ENCODE measurements around the gene TET2. TPM values are rescaled to one million over a fixed set of nuclear protein-coding genes. Genes with fewer than 3 reads are reported as not detected.

TET2 gene
- total RNA-seq, 2 donors from 2014 or later: 12.0 to 15.5 TPM

GRCh38 chr4:105305019-105305836 is 158.6 kb downstream of the TET2 start:
- Histone ChIP-seq H3K4me3 (ENCODE audit: low read length) (no peak overlapping the region), H3K27me3 (ENCODE audit: control insufficient read depth, insufficient read depth, low read length, poor library complexity, severe bottlenecking) (no peaks in the 10 kb centered on the region)
- 88 to 97% methylated on average over 4 to 5 of the region's 5 CpGs for WGBS, 2 experiments (ENCODE audit: insufficient coverage in 1 of 2, insufficient read length in 1 of 2)

GRCh38 chr4:105306158-105306781 is 159.6 kb downstream of the TET2 start:
- no peak for DNase-seq
- H3K36me3 ChIP-seq (ENCODE audit: control insufficient read depth, insufficient read depth, low read length): no peaks in the 10 kb centered on the region
- H3K9me3 ChIP-seq (ENCODE audit: control insufficient read depth, low read length): peaks cover 6% of the 10 kb centered on the region
- no peak for TF ChIP-seq CTCF (conservative IDR thresholded peaks at IDR 0.05)
- H3K4me1 ChIP-seq (ENCODE audit: control insufficient read depth, insufficient read depth, low read length): no peaks in the 10 kb centered on the region
- no peak overlapping the region for H3K27ac ChIP-seq (ENCODE audit: low read depth, low read length)
- H3K27me3 ChIP-seq (ENCODE audit: control insufficient read depth, insufficient read depth, low read length, poor library complexity, severe bottlenecking): no peaks in the 10 kb centered on the region
- no peak overlapping the region for H3K4me3 ChIP-seq (ENCODE audit: low read length)
- WGBS, 2 experiments (ENCODE audit: insufficient coverage in 1 of 2, insufficient read length in 1 of 2): 89 to 100% methylated on average over 2 to 5 of the region's 5 CpGs
- peaks cover 2% of the 10 kb centered on the region for H3K27me3 Mint-ChIP-seq (ENCODE audit: insufficient read depth)
- no peaks in the 10 kb centered on the region for H3K36me3 Mint-ChIP-seq (ENCODE audit: low read depth)
- H3K9ac ChIP-seq (ENCODE audit: extremely low read depth, low read length, poor library complexity, severe bottlenecking): no peak overlapping the region
- no peaks in the 10 kb centered on the region for H3K4me1 Mint-ChIP-seq
- no peak overlapping the region for H3K4me3 Mint-ChIP-seq
- H3K9me3 Mint-ChIP-seq: peaks cover 37% of the 10 kb centered on the region
- no peak overlapping the region for H3K27ac Mint-ChIP-seq

More at GRCh38 chr4:105305019-105305836, 158.6 kb downstream of the TET2 start:
- no peak overlapping the region for H3K27ac ChIP-seq (ENCODE audit: low read depth, low read length)
- no peak for DNase-seq
- H3K9me3 Mint-ChIP-seq: peaks cover 36% of the 10 kb centered on the region
- H3K4me1 Mint-ChIP-seq: no peaks in the 10 kb centered on the region
- no peak overlapping the region for H3K9ac ChIP-seq (ENCODE audit: extremely low read depth, low read length, poor library complexity, severe bottlenecking)
- no peak for TF ChIP-seq CTCF (conservative IDR thresholded peaks at IDR 0.05)
- no peaks in the 10 kb centered on the region for H3K36me3 ChIP-seq (ENCODE audit: control insufficient read depth, insufficient read depth, low read length)
- no peaks in the 10 kb centered on the region for H3K4me1 ChIP-seq (ENCODE audit: control insufficient read depth, insufficient read depth, low read length)
- H3K27me3 Mint-ChIP-seq (ENCODE audit: insufficient read depth): peaks cover 7% of the 10 kb centered on the region
- no peaks in the 10 kb centered on the region for H3K36me3 Mint-ChIP-seq (ENCODE audit: low read depth)
- no peak overlapping the region for H3K27ac Mint-ChIP-seq
- H3K4me3 Mint-ChIP-seq: no peak overlapping the region
- peaks cover 6% of the 10 kb centered on the region for H3K9me3 ChIP-seq (ENCODE audit: control insufficient read depth, low read length)

- H3K4me3 Mint-ChIP-seq: no peak overlapping the region
- H3K4me1 ChIP-seq (ENCODE audit: control insufficient read depth, insufficient read depth, low read length): no peaks in the 10 kb centered on the region
- H3K36me3 Mint-ChIP-seq (ENCODE audit: low read depth): no peaks in the 10 kb centered on the region
- no peak overlapping the region for H3K9ac ChIP-seq (ENCODE audit: extremely low read depth, low read length, poor library complexity, severe bottlenecking)
- H3K27me3 Mint-ChIP-seq (ENCODE audit: insufficient read depth): peaks cover 2% of the 10 kb centered on the region
- 80 to 91% methylated on average over 1 to 3 of the region's 3 CpGs for WGBS, 2 experiments (ENCODE audit: insufficient coverage in 1 of 2, insufficient read length in 1 of 2)
- no peaks in the 10 kb centered on the region for H3K36me3 ChIP-seq (ENCODE audit: control insufficient read depth, insufficient read depth, low read length)
- TF ChIP-seq CTCF (conservative IDR thresholded peaks at IDR 0.05): no peak
- H3K9me3 ChIP-seq (ENCODE audit: control insufficient read depth, low read length): peaks cover 6% of the 10 kb centered on the region
- H3K27ac ChIP-seq (ENCODE audit: low read depth, low read length): no peak overlapping the region
- no peak overlapping the region for H3K27ac Mint-ChIP-seq
- H3K4me3 ChIP-seq (ENCODE audit: low read length): no peak overlapping the region
- no peak for DNase-seq
- no peaks in the 10 kb centered on the region for H3K27me3 ChIP-seq (ENCODE audit: control insufficient read depth, insufficient read depth, low read length, poor library complexity, severe bottlenecking)
- no peaks in the 10 kb centered on the region for H3K4me1 Mint-ChIP-seq
- H3K9me3 Mint-ChIP-seq: peaks cover 37% of the 10 kb centered on the region
Observed at GRCh38 chr4:105306820-105307219, 160.1 kb downstream of the TET2 start.

Data from endodermal cell (in vitro differentiated cells).